Measurements from ENCODE around the gene ZNF570.

ZNF570 gene

DNA sequence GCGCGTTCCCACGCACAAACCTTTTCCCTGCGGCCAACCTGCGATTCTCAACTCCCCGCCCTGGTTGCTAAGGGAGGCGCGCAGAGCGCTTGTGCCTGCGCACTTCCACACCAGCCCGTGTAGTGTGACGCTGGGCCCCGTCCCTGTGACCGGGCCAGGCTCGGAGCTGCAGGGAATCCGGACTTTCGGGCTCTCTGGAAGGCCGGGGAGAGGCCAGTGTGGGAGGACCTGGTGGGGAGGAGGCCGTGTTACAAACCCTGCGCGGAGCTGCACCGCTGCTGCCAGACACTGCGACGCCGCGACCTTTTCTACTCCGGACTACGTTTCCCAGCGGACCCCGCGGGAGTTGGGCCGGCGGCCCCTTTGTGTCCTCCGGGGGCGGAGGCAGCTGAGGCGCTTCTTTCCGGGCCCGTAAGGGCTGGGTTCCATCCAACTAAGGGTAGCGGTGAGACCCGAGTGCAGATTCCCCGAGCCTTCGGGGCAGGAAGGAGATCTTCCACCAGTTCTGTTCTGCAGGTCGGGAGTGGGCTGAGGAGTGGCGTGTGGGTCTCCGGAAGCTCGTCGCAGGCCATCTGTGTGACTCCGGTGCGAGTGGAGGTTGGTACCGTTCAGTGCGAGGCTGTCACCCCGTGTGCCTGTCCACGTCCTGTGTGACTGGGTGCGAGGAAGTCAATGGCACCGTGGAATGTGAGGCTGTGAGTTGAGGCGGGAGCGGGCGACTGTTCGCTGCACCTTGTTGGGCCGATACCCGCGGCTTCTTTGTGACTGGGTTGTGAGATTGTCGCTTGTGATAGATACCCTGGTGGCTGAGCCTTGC is at the start of gene ZNF570:
Gene ZNF570 (plus strand): TSS at position 396 of the 817 bp plus-strand sequence. CDS start 999 bp downstream, outside the sequence.
- peak; percentile 40 for FAIRE-seq

DNA sequence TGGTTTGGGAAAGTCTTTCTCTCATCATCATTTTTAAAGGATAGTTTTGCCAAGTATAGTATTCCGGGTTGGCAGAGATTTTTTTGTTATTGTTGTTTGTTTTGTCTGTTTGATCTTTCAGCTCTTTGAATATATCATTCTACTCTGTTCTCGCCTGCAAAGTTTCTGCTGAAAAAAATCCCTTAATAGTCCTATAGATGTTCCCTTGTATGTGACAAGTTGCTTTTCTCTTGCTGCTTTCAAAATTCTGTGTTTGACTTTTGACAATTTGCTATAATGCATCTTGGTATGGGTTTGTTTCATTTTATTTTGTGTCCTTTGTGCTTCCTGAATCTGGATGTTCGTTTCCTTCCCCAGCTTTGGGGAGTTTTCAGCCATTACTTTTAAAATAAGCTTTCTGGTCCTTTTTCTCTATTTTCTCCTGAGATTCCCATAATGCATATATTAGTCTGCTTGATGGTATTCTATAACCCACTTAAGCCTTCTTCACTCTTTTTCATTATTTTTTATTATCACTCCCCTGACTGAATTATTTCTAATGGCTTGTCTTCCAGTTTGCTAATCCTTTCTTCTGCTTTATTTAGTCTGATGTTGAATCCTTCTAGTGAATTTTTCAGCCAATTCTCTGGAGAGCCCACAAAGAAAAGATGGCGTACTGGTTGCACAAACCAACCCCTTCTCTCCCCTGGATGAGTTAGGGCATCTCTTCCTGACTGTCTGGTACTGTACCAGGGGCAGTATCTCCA is 16.5 kb upstream of the ZNF570 start:
- FAIRE-seq, result no peak

DNA sequence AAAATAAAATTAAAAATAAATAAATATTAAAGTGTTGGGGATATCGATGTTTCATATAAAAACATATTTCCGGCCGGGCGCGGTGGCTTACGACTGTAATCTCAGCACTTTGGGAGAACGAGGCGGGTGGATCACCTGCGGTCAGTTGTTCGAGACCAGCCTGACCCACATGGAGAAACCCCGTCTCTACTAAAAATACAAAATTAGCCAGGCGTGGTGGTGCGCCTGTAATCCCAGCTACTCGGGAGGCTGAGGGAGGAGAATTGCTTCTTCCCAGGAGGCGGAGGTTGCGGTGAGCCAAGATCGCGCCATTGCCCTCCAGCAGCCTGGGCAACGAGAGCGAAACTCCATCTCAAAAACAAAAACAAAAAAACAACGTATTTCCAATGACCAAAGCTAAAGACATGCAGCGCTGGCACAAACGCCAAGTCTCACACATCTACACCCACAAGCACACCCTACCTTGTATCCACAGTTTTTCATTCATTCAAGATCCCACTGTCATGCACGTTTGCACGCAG is 2.8 kb upstream of the ZNF570 start:
- no peak for FAIRE-seq

DNA sequence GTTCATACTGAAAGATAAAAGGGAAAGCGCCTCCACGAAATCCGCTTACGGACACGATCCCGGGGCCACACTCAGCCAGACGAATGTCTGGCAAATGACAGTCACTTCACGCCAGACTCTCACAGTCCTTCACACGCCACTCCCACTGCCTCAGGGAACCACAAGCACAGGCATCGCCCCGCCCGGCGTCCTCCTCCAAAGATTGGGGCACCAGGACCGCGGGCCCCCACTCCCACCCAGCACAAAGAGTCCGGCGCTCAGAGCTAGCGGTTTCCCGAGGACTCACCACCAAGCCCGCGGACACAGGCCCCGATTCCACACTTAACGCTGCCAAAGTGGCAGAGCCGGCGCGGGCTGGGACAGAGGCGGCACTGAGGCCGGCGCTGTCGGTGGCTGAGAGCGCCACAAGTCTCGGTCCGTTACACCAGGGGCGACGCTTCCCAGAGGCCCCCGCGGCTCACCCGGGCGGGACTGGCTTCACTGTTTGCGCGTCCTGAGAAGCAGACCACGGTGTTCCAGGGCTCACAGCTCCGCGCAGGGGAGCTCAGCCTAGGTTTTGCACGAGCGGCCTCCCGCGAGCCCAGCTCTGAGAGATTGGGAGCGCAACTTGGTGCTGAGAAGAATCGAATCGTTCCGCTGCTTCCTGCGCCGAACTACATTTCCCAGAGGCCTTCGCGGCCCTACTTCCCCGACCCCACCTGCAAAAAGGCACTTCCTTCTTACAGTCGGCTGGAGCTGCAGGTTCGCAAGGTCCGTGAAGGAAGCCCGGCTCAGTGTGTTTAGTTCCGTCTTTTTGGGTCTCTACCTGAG is 2.2 kb upstream of the ZNF570 start, which contains the start of gene ZNF569:
Gene ZNF569 (minus strand): TSS at position 647 of the 810 bp plus-strand sequence. CDS start 22,523 bp downstream, outside the sequence.
- FAIRE-seq, result peak; percentile 9

DNA sequence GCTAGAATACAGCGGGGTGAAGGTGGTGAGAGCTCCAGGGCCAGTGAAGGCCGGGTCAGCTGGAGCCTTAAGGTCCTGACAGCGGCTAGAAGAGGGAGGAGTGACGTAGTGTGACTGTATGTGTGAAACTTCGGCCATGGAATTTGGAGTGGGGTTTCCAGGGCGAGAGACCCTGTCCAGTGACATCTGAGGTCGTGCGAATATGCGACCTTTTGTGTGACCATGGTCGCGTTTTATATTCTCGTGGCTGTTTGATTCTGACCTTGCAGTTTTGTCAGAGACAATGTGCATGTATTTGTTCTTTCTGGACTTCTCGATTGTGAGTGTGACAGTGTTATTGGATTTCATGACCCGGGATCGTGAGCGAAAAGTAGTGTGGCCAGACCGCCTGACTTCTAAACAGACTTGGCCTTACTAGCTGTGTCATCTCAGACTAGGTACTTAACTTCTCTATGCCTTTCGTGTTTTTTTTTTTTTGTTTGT is 1.5 kb upstream of the ZNF570 start:
- FAIRE-seq, result no peak

DNA sequence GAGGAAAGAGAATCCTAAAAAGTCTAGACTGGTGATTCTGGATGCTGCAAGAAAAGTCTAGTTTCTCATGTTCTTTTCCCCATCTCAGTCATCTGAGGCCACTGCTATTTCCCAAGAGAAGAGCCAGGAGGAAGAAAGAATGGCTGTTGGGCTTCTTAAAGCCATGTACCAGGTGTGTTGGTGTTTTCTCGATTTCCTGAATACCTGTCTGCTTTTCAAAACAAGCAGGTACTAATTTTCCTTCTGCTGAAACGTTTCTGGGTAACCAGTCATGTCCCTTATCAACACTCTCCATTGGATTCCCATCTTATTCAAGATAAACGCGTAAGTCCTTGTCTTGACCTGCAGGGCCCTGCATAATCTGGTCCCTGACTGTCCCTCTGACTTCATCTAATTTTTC is 1.1 kb downstream of the ZNF570 start:
- FAIRE-seq, result no peak

DNA sequence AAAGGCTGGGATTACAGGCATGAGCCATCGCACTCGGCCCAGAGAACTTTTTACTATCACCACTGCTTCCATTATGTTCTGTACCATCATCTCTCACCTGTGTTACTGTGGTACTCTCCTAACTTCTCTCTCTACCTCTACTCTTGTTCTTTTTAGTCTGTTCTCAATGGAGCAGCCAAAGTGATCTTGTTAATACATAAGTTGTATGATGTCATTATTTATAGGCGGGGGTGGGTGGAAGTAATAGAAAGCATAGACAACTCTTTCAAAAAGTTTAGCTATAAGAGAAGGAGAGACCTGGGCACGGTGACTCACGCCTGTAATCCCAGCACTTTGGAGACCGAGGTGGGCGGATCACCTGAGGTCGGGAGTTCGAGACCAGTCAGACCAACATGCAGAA is 3.0 kb downstream of the ZNF570 start:
- FAIRE-seq, result no peak

DNA sequence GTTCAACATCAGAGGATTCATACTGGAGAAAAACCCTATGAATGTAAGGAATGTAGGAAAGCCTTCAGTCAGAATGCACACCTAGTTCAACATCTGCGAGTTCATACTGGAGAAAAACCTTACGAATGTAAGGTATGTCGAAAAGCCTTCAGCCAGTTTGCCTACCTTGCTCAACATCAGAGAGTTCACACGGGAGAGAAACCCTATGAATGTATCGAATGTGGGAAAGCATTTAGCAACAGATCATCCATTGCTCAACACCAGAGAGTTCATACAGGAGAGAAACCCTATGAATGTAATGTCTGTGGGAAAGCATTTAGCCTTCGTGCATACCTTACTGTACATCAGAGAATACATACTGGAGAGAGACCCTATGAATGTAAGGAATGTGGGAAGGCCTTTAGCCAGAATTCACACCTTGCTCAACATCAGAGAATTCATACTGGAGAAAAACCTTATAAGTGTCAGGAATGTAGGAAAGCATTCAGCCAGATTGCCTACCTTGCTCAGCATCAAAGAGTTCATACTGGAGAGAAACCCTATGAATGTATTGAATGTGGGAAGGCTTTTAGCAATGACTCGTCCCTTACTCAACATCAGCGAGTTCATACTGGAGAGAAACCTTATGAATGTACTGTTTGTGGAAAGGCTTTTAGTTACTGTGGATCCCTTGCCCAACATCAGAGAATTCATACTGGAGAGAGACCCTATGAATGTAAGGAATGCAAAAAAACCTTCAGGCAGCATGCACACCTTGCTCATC is 15.4 kb downstream of the ZNF570 start:
- no peak for FAIRE-seq

DNA sequence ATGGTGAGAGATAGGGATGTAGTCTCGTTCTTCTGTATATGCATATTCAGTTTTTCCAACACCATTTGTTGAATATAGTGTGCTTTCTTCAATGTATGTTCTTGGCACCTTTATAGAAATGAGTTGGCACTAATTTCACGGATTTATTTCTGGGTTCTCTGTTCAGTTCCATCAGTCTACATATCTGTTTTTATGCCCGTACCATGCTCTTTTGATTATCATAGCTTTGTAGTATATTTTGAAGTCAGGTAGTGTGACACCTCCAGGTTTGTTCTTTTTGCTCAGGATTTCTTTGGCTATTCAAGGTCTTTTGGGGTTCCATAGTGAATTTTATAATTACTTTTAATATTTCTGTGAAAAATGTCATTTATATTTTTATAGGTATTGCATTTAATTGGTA is 23.1 kb downstream of the ZNF570 start:
- no peak for FAIRE-seq

DNA sequence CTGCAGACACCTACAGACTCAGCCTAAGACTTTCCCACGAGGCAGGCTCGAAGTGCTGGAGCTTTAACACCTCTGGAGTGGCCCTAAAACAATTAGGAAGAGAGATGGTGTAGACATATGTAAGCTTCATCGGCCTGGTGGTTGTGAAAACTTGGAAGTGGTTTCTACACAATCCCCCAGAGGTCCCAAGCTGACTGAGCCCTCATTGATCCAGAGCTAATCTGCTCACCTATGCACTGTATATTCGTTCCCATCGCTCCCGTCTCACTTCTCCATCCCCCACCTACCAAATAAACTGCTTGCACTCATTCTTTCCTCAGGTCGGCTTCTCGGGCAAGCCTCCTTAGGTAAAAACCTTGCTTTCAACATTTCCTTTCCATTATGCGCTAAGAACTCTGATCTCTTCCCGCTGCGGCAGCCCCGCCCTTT is 36.8 kb downstream of the ZNF570 start:
- FAIRE-seq, result no peak

DNA sequence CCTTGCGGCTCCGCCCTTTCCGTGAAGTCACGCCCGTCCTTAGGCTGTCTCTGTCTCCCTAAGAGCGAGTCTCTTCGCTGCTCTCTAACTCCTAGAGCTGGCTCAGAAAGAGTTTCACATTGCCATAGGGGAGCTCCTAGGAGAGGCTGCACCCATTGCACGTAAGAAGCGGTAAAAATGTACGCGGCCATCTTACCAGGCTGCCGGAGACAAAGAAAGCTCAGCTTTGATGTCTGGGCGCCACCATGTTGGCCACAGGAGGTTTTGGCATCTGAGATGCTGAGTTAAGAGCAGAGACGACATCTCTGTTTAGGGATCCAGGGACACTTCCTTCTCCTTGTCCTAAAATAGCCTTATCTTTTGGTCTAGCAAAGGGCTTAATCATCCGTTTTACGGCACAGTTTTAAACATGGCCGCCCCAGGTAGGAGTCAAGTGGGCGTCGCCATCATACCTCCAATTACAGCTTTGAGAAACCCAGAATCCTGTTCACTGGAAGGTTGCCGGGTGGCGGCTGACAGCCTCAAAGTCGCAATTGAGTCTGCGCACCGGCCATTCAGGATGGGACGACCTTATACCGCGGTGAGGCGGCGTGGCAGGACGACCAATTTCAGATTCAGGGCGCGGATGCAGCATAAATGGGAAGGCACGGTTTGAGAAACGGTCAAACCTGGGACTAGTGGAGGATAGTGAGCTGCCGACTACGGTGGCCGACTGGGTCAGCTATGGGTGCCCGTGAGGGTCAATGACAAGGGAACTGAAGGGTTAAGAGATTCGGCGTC is 37.4 kb downstream of the ZNF570 start, which contains the start of gene ZNF793:
Gene ZNF793 (plus strand): TSS at position 553 of the 780 bp plus-strand sequence. CDS start 16,501 bp downstream, outside the sequence.
- FAIRE-seq, result no peak

DNA sequence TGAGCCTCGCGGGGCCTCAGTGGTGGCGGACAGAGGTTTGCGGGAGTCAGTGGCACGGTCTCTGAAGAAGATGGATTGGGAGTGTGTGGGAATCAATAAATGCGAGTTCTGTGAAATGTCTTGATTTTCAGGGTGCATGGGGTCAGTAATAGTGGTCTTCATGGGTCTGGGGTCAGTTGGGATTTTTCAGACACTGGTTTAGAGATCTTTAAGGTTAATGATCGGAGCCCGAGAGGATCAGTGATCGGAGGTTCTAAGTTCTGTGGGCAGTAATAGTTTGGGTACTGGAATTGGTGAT is 38.0 kb downstream of the ZNF570 start:
- no peak for FAIRE-seq

DNA sequence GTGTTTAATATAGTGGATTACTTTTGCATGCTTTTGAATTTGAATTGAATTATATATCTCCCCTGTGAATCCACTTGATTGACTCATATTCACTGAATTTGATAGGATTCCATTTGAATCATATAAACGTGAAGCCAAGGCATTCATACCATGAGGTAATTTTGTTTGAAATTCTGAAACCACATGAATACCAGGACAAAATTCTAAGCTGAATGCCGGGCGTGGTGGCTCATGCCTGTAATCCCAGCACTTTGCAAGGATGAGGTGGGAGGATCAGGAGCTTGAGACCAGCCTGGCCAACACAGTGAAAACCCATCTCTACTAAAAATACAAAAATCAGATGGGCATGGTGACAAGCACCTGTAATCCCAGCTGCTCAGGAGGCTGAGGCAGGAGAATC is 42.0 kb downstream of the ZNF570 start:
- no peak for FAIRE-seq

DNA sequence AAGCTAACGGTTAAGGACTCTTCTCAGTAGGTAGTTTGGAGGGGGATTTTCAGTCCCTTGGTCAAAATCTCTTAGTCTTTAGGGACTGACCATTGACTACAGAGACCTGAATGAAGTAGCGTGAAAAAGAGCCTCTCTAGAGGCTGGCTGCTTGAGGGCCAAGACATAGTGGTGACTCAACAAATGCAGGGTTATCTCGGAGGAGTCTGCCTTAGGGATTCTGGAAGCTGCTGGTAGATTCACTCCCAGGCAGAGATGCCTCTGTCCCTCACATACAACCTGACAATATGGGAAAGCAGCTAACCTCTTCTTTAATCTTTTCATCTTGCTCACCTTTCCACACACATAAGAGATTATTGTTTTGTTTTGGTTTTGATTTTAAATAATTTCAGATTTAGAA is 42.7 kb downstream of the ZNF570 start:
- FAIRE-seq, result no peak

DNA sequence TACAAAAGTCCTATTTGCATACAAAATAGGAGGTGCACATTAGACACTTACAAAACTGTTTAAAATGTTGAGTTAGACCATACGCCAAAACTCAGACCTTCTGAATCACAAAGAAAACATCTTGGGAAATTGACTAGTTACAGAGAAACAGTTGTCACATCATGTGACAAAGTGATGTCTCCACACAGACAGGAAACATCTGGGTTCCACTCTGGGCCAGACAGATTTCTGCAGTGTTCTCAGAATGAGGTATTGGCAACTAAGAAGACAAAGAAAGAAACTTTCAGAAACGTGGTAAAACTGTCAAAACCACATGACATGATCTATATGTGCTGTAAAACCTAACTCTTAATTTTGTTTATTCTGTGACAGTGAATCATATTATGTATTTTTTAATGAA is 44.2 kb downstream of the ZNF570 start:
- FAIRE-seq, result no peak

DNA sequence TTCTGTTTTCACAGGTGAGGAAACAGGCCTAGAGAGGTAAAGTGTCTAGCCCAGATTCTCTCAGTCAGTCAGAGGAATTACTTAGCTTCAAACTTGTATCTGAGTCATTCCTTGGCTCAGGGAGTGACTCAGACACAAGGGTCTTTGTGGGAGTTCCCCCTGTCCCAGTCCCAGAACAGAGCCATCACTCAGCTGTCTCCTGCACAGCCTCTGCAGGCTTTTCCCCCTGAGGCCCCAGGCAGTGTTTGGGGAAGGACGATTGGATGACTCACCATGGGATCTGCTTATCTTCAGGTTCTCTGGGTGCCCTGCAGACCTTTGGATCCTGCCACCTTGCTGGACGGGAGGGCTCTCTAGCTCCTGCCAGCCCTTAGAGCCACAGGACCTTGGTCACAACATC is 50.7 kb downstream of the ZNF570 start:
- no peak for FAIRE-seq

DNA sequence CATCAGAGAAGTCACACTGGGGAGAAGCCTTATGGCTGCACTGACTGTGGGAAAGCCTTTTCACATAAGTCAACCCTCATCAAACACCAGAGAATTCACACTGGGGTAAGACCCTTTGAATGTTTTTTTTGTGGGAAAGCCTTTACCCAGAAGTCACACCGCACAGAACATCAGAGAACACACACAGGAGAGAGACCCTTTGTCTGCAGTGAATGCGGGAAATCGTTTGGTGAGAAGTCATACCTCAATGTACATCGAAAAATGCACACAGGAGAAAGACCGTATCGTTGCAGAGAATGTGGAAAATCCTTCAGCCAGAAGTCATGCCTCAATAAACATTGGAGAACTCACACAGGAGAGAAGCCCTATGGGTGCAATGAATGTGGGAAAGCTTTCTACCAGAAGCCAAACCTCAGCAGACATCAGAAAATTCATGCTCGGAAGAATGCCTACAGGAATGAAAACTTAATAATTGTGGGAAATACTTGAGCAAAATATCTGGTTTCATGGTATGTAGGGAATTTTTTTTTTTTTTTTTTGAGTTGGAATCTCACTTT is 68.3 kb downstream of the ZNF570 start:
- no peak for FAIRE-seq
